Prostate gland (tissue), 2 donors: Measurements from ENCODE around the gene RPL18.

Experiments used
- POLR2A ChIP-seq: fragments of 450-650 bp; IDR thresholded peaks from one replicate; pipeline ENCODE4 v1.6.1; 2016; ENCODE audit warnings: antibody characterized with exemption, mild to moderate bottlenecking
- TF ChIP-seq, protein P1 (sequence below), 4 experiments: fragments of 200-600 bp in 2 of 4; fragments of 450-650 bp in 2 of 4; sonication (generic) in 2 of 4; IDR thresholded peaks; 1 replicate in 3 of 4; 2 replicates in 1 of 4; pipeline ENCODE4 v1.5.1; 2016 to 2019; ENCODE audit warnings: antibody characterized with exemption in 4 of 4, mild to moderate bottlenecking in 2 of 4, moderate library complexity in 2 of 4

GRCh38 chr19:48571378-48572162 lies 47.4 kb downstream of the RPL18 start:
- TF ChIP-seq, protein P1, sequence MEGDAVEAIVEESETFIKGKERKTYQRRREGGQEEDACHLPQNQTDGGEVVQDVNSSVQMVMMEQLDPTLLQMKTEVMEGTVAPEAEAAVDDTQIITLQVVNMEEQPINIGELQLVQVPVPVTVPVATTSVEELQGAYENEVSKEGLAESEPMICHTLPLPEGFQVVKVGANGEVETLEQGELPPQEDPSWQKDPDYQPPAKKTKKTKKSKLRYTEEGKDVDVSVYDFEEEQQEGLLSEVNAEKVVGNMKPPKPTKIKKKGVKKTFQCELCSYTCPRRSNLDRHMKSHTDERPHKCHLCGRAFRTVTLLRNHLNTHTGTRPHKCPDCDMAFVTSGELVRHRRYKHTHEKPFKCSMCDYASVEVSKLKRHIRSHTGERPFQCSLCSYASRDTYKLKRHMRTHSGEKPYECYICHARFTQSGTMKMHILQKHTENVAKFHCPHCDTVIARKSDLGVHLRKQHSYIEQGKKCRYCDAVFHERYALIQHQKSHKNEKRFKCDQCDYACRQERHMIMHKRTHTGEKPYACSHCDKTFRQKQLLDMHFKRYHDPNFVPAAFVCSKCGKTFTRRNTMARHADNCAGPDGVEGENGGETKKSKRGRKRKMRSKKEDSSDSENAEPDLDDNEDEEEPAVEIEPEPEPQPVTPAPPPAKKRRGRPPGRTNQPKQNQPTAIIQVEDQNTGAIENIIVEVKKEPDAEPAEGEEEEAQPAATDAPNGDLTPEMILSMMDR (IDR thresholded peaks at IDR 0.05) = no peak
- no peak for TF ChIP-seq POLR2A
